Fibroblast of skin of scalp (primary cell): ENCODE measurements around the gene ARMS2.
A peak's percentile ranks its signal among the peaks of the same experiment; 100 is the strongest.

Experiments
- DNase-seq: peaks from one replicate; pipeline ENCODE4 v3.0.0-alpha.2; 2013

Gene ARMS2

DNA sequence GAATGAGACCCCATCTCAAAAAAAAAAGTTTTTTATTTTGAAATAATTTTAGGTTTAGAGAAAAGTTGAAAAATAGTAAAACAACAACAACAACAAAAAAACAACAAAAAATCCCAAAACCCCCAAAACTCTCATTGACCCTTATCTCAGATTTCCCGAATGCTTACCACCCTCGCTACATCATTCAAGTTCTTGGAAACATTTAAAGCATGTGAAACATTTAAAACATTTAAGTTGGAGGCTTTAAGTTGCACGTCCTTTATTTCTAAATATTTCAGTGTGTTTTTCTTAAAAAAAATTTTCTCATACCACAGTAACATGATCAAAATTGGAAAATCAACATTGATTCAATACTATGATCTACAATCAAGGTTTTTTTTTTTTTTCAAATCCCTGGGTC is 382 bp upstream of the ARMS2 start:
- peak; percentile 69 for DNase-seq

DNA sequence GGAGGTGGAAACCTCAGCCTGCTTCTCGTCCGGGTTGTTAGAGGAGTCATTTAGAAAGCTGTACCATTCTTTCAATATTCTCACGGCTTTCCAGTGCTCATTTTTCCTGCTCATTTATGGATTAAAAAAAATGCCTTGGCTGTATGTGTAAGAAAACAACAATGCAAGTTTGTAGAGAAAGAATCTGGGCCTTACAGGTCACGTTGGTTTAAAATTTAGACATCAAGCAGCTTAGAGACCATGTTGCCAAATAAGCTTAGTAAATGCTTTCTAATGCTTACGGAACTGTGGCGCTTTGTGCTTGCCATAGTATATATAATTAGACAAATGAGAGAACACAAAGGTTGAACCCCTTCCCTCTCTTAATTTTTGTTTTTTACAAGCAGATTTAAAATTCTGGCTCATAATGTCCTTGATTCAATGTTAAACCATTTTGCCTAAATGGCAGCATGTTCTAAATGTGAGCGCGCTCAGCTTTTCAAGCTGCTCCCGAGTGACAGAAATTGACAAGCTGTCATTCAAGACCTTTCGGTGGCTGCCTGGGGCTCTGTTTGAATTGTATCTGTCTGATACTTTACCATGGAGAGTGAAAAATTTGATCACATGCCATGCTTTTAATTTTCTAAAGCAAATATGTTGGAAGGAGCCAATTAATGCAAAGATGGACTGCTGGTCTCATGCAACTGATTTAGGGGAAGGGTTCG is 1.1 kb downstream of the ARMS2 start:
- no peak for DNase-seq

- DNase-seq, result no peak
Observed at GRCh38 chr10:122457934-122458333, 3.5 kb downstream of the ARMS2 start.

DNA sequence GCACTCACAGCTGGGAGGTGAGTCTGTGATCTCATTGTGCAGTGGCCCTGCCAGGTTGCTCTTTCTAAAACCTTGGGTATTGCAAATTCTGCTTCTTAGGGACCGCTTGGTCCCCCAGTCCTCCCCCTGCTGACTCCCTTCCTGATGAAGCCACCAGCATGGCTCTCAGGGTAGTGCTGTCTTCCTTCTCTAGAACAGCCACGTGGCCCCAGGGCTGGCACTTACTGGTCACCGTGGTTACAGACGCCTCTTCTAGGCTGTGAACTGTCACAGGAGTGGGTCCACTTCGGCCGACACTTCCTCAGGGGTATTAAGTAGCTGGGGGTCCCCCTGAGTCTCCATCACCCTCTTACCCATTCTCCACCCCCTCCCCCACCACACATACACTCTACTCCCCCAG is 4.2 kb downstream of the ARMS2 start:
- no peak for DNase-seq

- peak; percentile 88 for DNase-seq
Observed at GRCh38 chr10:122459561-122460273, 5.3 kb downstream of the ARMS2 start.

DNA sequence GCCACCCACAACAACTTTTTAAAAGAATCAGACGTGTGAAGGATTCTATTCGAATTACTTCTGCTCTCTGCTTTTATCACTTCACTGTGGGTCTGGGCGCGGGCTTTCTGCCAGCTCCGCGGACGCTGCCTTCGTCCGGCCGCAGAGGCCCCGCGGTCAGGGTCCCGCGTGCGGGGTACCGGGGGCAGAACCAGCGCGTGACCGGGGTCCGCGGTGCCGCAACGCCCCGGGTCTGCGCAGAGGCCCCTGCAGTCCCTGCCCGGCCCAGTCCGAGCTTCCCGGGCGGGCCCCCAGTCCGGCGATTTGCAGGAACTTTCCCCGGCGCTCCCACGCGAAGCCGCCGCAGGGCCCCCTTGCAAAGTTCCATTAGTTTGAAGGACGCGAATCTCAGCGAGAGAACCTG is 6.4 kb downstream of the ARMS2 start:
- no peak for DNase-seq

GRCh38 chr10:122461367-122461728 is 6.9 kb downstream of the ARMS2 start, which contains the start of gene HTRA1:
TSS of gene HTRA1 (plus strand) at chr10:122461553. CDS start at chr10:122461653, 100 bp downstream.
- DNase-seq, result peak; percentile 83

- DNase-seq, result no peak
Observed at GRCh38 chr10:122461729-122462532, 7.5 kb downstream of the ARMS2 start.

DNA sequence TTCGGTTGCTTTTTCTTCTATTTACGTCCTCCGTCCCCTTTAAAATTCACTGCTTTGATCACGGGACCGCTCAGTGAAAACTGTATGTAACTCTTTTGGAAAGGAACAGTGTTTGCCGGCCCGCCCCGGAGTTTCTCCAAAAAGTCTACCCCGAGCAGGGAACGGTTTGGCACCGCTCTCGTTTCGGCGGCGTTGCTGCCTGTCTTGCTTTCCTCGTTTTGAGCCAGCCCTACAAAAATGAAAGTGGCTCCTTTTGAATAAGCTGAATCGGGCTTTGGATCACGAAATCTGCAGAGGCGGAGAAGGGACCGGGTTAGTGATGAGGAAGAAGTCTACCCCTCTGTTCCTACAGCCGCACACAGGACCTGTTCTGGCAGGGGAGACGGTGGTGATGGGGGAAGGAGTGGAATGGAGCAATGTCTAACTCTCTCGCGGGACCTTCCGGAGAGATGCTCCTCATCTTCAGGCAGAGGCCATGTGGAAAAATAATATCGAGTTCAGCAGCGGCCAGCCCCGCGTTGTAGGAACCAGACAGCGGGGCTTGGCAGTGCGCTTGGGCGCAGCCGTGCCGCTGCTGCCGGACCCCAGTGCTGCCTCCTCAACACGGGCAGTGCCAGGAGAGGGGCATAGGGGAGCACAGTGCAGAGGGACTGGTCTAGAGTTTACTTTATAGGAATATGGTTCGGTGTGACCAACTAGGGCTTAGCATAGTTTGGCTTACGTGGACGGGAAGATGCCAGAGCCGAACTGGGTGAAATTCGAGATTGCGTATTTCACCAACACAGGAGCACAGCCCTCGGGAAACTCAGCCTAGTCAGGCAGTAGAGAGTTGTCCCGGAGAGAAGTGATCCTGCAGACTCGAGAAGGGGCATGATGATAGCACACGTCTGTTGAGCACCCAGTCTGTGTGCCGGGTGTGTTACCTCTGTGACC is 8.3 kb downstream of the ARMS2 start:
- peak; percentile 41 for DNase-seq

DNA sequence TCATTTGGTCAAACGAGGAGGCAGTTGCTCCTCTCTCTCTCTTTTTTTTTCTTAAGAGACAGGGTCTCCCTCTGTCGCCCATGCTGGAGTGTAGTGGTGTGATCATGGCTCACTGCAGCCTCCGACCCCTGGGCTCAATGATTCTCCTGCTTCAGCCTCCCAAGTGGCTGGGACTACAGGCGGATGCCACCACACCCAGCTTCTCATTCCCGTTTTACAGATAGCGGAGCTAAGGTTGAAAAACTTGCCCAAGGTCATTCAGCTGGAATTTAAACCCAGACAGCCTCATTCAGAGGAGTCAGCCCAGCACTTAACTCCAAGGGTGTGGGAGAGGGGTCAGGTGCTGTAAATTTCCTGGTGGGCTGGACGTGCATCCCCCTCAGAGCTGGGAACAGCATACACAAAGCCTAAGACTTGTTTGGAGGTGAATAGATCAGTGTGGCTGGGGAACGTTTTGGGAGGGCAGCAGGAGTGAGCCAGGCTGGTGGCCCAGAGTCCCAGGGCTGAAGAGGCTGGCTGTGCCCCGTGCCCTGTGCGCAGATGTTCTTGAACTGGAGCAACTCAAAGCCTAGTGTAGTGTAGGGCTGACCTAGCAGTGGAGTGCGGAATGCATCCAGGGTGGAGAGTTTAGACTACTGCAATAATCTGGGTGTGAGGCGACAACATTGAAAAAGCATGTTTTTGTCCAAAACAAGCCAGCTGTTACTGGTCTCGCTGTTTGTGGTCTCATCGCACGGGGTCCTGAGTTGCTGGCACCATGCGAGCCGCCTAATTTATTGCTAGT is 9.2 kb downstream of the ARMS2 start:
- DNase-seq, result no peak

- no peak for DNase-seq
Observed at GRCh38 chr10:122464250-122464510, 9.7 kb downstream of the ARMS2 start.

DNA sequence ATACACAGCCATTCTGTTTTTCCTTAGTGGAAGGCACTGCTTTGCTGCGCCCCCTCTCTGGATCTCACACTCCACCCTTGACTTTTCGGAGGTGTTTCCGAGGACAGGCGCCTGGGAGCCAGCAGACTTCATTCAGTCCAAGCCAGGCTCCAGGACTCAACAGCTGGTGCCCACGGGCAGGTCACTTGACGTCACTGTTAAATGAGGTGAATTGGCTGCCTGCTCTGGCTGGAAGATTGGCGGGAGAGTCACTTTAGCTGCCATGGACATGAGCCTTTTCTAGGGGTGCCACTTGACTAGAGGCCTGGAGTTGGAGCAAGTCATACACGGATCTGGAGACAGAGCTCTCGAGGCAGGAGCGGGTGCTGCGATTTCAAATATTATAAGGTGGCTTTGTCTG is 10.1 kb downstream of the ARMS2 start:
- no peak for DNase-seq

DNA sequence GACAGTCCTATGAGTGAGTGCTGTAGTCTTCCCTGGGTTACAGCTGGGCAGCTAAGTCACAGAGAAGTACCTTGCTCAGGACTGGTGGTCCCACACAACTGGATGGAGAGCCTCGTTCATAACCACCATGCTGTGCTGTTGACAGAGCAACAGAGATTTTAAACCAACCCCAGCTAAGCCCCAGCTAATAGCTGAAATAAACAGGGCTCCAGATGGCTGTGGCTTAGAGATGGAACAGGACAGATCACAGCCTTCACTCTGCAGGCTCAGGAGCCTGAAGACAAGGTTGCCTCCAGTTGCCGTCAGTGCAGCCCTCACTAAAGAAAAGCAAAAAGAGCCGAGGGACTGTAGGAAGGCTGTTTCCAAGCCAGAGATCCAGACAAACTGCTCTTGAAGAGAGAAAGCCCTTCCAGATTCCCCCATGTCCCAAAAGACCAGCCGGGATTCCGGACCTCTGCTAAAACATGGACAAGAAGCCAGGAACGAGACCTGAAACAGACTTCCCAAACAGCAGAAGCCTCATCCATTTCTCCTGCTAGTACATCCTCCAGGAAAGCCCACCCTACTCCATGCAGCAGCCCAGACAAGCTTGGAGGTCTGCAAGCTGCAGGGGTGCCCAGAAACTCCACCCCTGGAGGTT is 11.1 kb downstream of the ARMS2 start:
- no peak for DNase-seq

GRCh38 chr10:122466951-122467381 is 12.5 kb downstream of the ARMS2 start:
- no peak for DNase-seq

DNA sequence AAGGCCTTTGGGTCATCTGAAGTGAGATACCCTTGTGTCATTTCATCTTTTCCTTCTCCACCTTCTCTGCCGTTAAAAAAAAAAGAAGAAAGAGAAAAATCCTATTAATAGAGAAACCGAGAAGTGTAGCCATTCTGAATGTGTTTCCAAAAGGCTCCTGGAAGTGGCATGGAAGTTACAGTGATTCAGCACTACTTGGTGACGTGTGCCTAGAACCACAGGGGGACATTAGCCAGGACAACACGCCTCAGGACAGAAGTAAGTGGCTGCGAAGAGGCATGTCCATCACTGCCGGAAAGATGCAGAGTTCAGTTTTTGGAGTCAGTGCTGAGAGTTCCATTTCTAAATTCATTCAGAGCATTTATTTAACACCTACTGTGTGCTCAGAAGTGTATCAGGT is 13.2 kb downstream of the ARMS2 start:
- no peak for DNase-seq

- no peak for DNase-seq
Observed at GRCh38 chr10:122468307-122468925, 14.0 kb downstream of the ARMS2 start.

- DNase-seq, result peak; percentile 99
Observed at GRCh38 chr10:122468926-122469781, 14.7 kb downstream of the ARMS2 start.

- DNase-seq, result no peak
Observed at GRCh38 chr10:122469848-122470247, 15.4 kb downstream of the ARMS2 start.

DNA sequence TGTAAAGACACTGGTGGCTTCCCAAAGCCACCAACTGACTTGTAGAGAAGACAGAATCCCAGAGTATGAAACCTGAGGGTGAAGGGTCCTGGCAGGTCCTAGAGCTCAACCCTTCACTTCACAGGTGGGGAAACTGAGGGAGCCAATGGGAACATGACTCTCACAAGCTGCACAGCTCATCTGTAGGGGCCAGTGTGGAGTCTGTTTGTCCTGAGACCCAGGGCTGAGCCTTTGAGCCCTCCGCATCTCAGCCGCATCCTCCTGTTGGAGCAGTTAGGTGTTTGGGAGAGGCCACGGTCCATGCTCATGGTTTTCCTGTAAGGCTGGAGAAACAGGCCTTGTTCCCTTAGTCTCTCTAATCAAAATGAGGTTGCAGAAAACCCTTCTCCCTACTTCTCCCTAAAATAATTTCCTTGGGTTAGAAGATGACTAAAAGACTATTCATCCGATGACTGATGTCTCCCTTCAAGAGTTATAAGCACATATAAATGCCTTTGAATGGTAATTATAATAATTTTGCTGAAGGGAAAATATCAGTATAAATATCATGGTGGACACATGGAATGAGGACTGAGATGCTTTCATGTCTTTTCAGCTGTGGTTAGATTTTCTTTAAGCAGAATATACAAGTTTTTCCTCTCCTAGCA is 17.2 kb downstream of the ARMS2 start:
- DNase-seq, result peak; percentile 55
